ENCODE data around the gene ST3GAL3. TPM values are rescaled to one million over a fixed set of nuclear protein-coding genes. Genes with fewer than 3 reads are reported as not detected.

Gene ST3GAL3
- total and polyA plus RNA-seq, 8 donors: 1.6 to 68.3 (median 6.7) TPM

GRCh38 chr1:43809097-43809673 lies 101.8 kb downstream of the ST3GAL3 start:
- Histone ChIP-seq H3K4me1 (no peaks in the 10 kb centered on the region), H3K27me3 (no peaks in the 10 kb centered on the region), H3K4me3 (no peak overlapping the region), H3K9me3 (peaks cover 0 to 8% (median 0%) of the 10 kb centered on the region in 4 donors), H3K27ac (no peak overlapping the region), H3K36me3 (peaks cover 0 to 9% (median 0%) of the 10 kb centered on the region in 4 donors)
- TF ChIP-seq POLR2A (IDR thresholded peaks at IDR 0.05) (no peak), POLR2AphosphoS5 (IDR thresholded peaks at IDR 0.05) (no peak)
- WGBS, 5 donors: 96 to 100% (median 100%) methylated on average over 2 of the region's 2 CpGs
- intact Hi-C loops (cut with DNase I; ENCODE audit: low total_unique reads): no loop called here
- no peak for DNase-seq

GRCh38 chr1:43812579-43812978 lies 105.2 kb downstream of the ST3GAL3 start:
- 72 to 83% (median 75%) methylated on average over 3 of the region's 3 CpGs for WGBS, 5 donors
- no peak for DNase-seq
- Histone ChIP-seq H3K27me3 (no peaks in the 10 kb centered on the region), H3K36me3 (peaks cover 5 to 36% (median 18%) of the 10 kb centered on the region in 4 donors), H3K9me3 (peaks cover 0 to 8% (median 0%) of the 10 kb centered on the region in 4 donors), H3K4me3 (no peak overlapping the region), H3K4me1 (no peaks in the 10 kb centered on the region), H3K27ac (no peak overlapping the region)
- no peak for TF ChIP-seq CTCF (IDR thresholded peaks at IDR 0.05)
- TF ChIP-seq POLR2A (IDR thresholded peaks at IDR 0.05): no peak
- TF ChIP-seq POLR2AphosphoS5 (IDR thresholded peaks at IDR 0.05): no peak
- TF ChIP-seq EP300 (IDR thresholded peaks at IDR 0.05): no peak
- intact Hi-C loops (cut with DNase I; ENCODE audit: low total_unique reads): no loop called here

- no peak overlapping the region for H3K4me3 ChIP-seq
- intact Hi-C loops (cut with DNase I; ENCODE audit: low total_unique reads): no loop called here
- H3K36me3 ChIP-seq: peaks cover 10 to 53% (median 20%) of the 10 kb centered on the region in 4 donors
- no peak overlapping the region for H3K27ac ChIP-seq
- WGBS, 5 donors: 83 to 98% (median 90%) methylated on average over 2 of the region's 2 CpGs
- H3K9me3 ChIP-seq: peaks cover 6 to 17% (median 14%) of the 10 kb centered on the region in 4 donors
- TF ChIP-seq POLR2AphosphoS5 (IDR thresholded peaks at IDR 0.05) (no peak), EP300 (IDR thresholded peaks at IDR 0.05) (no peak), POLR2A (IDR thresholded peaks at IDR 0.05) (no peak), CTCF (IDR thresholded peaks at IDR 0.05) (no peak)
- H3K4me1 ChIP-seq: no peaks in the 10 kb centered on the region
- no peaks in the 10 kb centered on the region for H3K27me3 ChIP-seq
- DNase-seq: no peak
Measured at GRCh38 chr1:43814401-43814800, 107.1 kb downstream of the ST3GAL3 start.

- intact Hi-C loops (cut with DNase I; ENCODE audit: low total_unique reads): no loop called here
- no peak for DNase-seq
- no peaks in the 10 kb centered on the region for H3K27me3 ChIP-seq
- H3K4me3 ChIP-seq: no peak overlapping the region
- H3K9me3 ChIP-seq: peaks cover 6 to 17% (median 14%) of the 10 kb centered on the region in 4 donors
- H3K27ac ChIP-seq: no peak overlapping the region
- no peak for TF ChIP-seq POLR2AphosphoS5 (IDR thresholded peaks at IDR 0.05)
- TF ChIP-seq EP300 (IDR thresholded peaks at IDR 0.05): no peak
- TF ChIP-seq CTCF (IDR thresholded peaks at IDR 0.05): no peak
- no peak for TF ChIP-seq POLR2A (IDR thresholded peaks at IDR 0.05)
- H3K36me3 ChIP-seq: peaks cover 10 to 51% (median 20%) of the 10 kb centered on the region in 4 donors
- H3K4me1 ChIP-seq: peaks cover 0 to 11% (median 2%) of the 10 kb centered on the region in 4 donors
Measured at GRCh38 chr1:43817304-43817939, 110.1 kb downstream of the ST3GAL3 start.

GRCh38 chr1:43818691-43819090 lies 111.4 kb downstream of the ST3GAL3 start:
- TF ChIP-seq EP300 (IDR thresholded peaks at IDR 0.05) (no peak), POLR2AphosphoS5 (IDR thresholded peaks at IDR 0.05) (no peak), CTCF (IDR thresholded peaks at IDR 0.05) (no peak), POLR2A (IDR thresholded peaks at IDR 0.05) (no peak)
- WGBS, 5 donors: 97 to 100% (median 98%) methylated on average over 1 of the region's 1 CpG
- H3K4me3 ChIP-seq: no peak overlapping the region
- no peak for DNase-seq
- H3K36me3 ChIP-seq: peaks cover 10 to 51% (median 20%) of the 10 kb centered on the region in 4 donors
- H3K27me3 ChIP-seq: no peaks in the 10 kb centered on the region
- H3K9me3 ChIP-seq: peaks cover 6 to 17% (median 14%) of the 10 kb centered on the region in 4 donors
- intact Hi-C loops (cut with DNase I; ENCODE audit: low total_unique reads): no loop called here
- H3K27ac ChIP-seq: no peak overlapping the region
- peaks cover 0 to 16% (median 2%) of the 10 kb centered on the region in 4 donors for H3K4me1 ChIP-seq
